DND-41 (cell line): ENCODE measurements around the gene ASPDH.

Experiments used
- ATAC-seq: fragments of 200-7000 bp; cut with Tn5 transposase; 3 replicates; pipeline ENCODE4 v1.9.1; 2021; ENCODE audit warnings: low read depth; ENCODE audit not compliant: insufficient read depth
- DNase-seq: peaks from one replicate; pipeline ENCODE4 v3.0.0-alpha.2; 2020
- H2AFZ ChIP-seq: 2 replicates; pipeline ENCODE4 v1.6.0; 2012; ENCODE audit warnings: low read depth, low read length
- H3K27ac ChIP-seq: 2 replicates; pipeline ENCODE4 v1.5.1; 2012; ENCODE audit warnings: low read length, inconsistent platforms
- H3K27me3 ChIP-seq: fragments of 200-600 bp; sonication (generic); 2 replicates; pipeline ENCODE4 v1.6.0; 2012; ENCODE audit warnings: low read length, mild to moderate bottlenecking, inconsistent platforms; ENCODE audit not compliant: insufficient read depth, poor library complexity
- H3K36me3 ChIP-seq: 2 replicates; pipeline ENCODE4 v1.5.1; 2012; ENCODE audit warnings: low read length, inconsistent platforms; ENCODE audit not compliant: insufficient read depth
- H3K4me1 ChIP-seq: 2 replicates; pipeline ENCODE4 v1.5.1; 2012; ENCODE audit warnings: mild to moderate bottlenecking, low read length; ENCODE audit not compliant: insufficient read depth
- H3K4me2 ChIP-seq: 2 replicates; pipeline ENCODE4 v1.6.0; 2012; ENCODE audit warnings: mild to moderate bottlenecking, moderate library complexity, low read length, inconsistent platforms; ENCODE audit not compliant: insufficient read depth
- H3K4me3 ChIP-seq, 2 experiments: fragments of 200-600 bp in 1 of 2; shearing (Covaris generic) in 1 of 2; 2 replicates each; pipeline ENCODE4 v1.5.1; 2012 to 2016; ENCODE audit warnings: inconsistent platforms in 2 of 2, low read length in 2 of 2, mild to moderate bottlenecking in 2 of 2, low read depth in 1 of 2, moderate library complexity in 1 of 2
- H3K79me2 ChIP-seq: 2 replicates; pipeline ENCODE4 v1.6.0; 2012; ENCODE audit warnings: low read length, inconsistent platforms; ENCODE audit not compliant: insufficient read depth
- H3K9ac ChIP-seq: 2 replicates; pipeline ENCODE4 v1.6.0; 2012; ENCODE audit warnings: low read depth, mild to moderate bottlenecking, inconsistent platforms, low read length, moderate library complexity
- H3K9me3 ChIP-seq: 2 replicates; pipeline ENCODE4 v1.5.1; 2012; ENCODE audit warnings: low read length, moderate library complexity, mild to moderate bottlenecking, inconsistent platforms; ENCODE audit not compliant: insufficient read depth, severe bottlenecking
- H4K20me1 ChIP-seq: 2 replicates; pipeline ENCODE4 v1.6.0; 2012; ENCODE audit warnings: low read length; ENCODE audit not compliant: insufficient read depth
- CTCF ChIP-seq: IDR thresholded peaks from 2 replicates; pipeline ENCODE4 v1.5.1; 2012; ENCODE audit warnings: borderline replicate concordance, low read length, moderate library complexity, mild to moderate bottlenecking; ENCODE audit not compliant: poor library complexity, severe bottlenecking; ENCODE audit errors: extremely low read depth
- EZH2 ChIP-seq: IDR thresholded peaks from 3 replicates; pipeline ENCODE4 v1.6.1; 2012; ENCODE audit warnings: borderline replicate concordance, low read depth, mild to moderate bottlenecking, moderate library complexity, low read length, inconsistent platforms; ENCODE audit not compliant: severe bottlenecking

ASPDH gene

GRCh38 chr19:50518091-50519005 lies 4.6 kb upstream of the ASPDH start:
- H3K4me1 ChIP-seq, result no peaks in the 10 kb centered on the region
- no peak overlapping the region for H3K9ac ChIP-seq
- H2AFZ ChIP-seq, result no peak overlapping the region
- H3K79me2 ChIP-seq, result no peaks in the 10 kb centered on the region
- no peaks in the 10 kb centered on the region for H3K9me3 ChIP-seq
- DNase-seq (no peak), ATAC-seq (no peak)
- H4K20me1 ChIP-seq, result no peaks in the 10 kb centered on the region
- no peaks in the 10 kb centered on the region for H3K36me3 ChIP-seq
- no peak overlapping the region for H3K4me2 ChIP-seq
- no peak overlapping the region for H3K27ac ChIP-seq
- H3K4me3 ChIP-seq, result no peak overlapping the region
- TF ChIP-seq EZH2 (no peak), CTCF (peak; percentile 45)
- H3K27me3 ChIP-seq, result no peaks in the 10 kb centered on the region

GRCh38 chr19:50517704-50518075 lies 4.0 kb upstream of the ASPDH start:
- no peaks in the 10 kb centered on the region for H3K79me2 ChIP-seq
- no peaks in the 10 kb centered on the region for H3K9me3 ChIP-seq
- H2AFZ ChIP-seq, result no peak overlapping the region
- H3K9ac ChIP-seq, result no peak overlapping the region
- no peak for ATAC-seq
- no peak overlapping the region for H3K4me3 ChIP-seq
- H3K27me3 ChIP-seq, result no peaks in the 10 kb centered on the region
- no peak overlapping the region for H3K4me2 ChIP-seq
- no peak overlapping the region for H3K27ac ChIP-seq
- DNase-seq, result no peak
- H3K36me3 ChIP-seq, result no peaks in the 10 kb centered on the region
- TF ChIP-seq CTCF, result no peak
- TF ChIP-seq EZH2, result no peak
- no peaks in the 10 kb centered on the region for H4K20me1 ChIP-seq
- no peaks in the 10 kb centered on the region for H3K4me1 ChIP-seq

- Histone ChIP-seq H3K27ac (no peak overlapping the region), H3K4me3 (no peak overlapping the region), H4K20me1 (no peaks in the 10 kb centered on the region), H3K4me2 (no peak overlapping the region), H3K79me2 (no peaks in the 10 kb centered on the region), H3K27me3 (no peaks in the 10 kb centered on the region), H3K9me3 (no peaks in the 10 kb centered on the region), H3K36me3 (no peaks in the 10 kb centered on the region), H2AFZ (no peak overlapping the region), H3K4me1 (peaks cover 3% of the 10 kb centered on the region), H3K9ac (no peak overlapping the region)
- ATAC-seq (no peak), DNase-seq (no peak)
- TF ChIP-seq EZH2, result no peak
Observed at GRCh38 chr19:50516964-50517703, 3.4 kb upstream of the ASPDH start.

- H3K27ac ChIP-seq, result no peak overlapping the region
- no peaks in the 10 kb centered on the region for H3K9me3 ChIP-seq
- H3K79me2 ChIP-seq, result no peaks in the 10 kb centered on the region
- H3K4me2 ChIP-seq, result no peak overlapping the region
- DNase-seq, result no peak
- no peaks in the 10 kb centered on the region for H4K20me1 ChIP-seq
- H3K27me3 ChIP-seq, result no peaks in the 10 kb centered on the region
- H2AFZ ChIP-seq, result no peak overlapping the region
- TF ChIP-seq EZH2, result no peak
- TF ChIP-seq CTCF, result no peak
- H3K4me1 ChIP-seq, result peaks cover 9% of the 10 kb centered on the region
- ATAC-seq, result no peak
- no peak overlapping the region for H3K4me3 ChIP-seq
- no peak overlapping the region for H3K9ac ChIP-seq
- no peaks in the 10 kb centered on the region for H3K36me3 ChIP-seq
Observed at GRCh38 chr19:50516456-50516855, 2.7 kb upstream of the ASPDH start.
